ENCODE results near the gene KRT4.

GRCh38 chr12:52766351-52767019, 47.4 kb downstream of the KRT4 start:
- no peak for TF ChIP-seq POLR2A (IDR thresholded peaks at IDR 0.05; ENCODE audit: low read length)
- no peak for TF ChIP-seq GATA1 (IDR thresholded peaks at IDR 0.05; ENCODE audit: low read depth, low read length)

Measured in erythroblast (primary cell).